ENCODE data around the gene DUSP21. TPM values are rescaled to one million over a fixed set of nuclear protein-coding genes. Genes with fewer than 3 reads are reported as not detected.

Gene DUSP21
- total and polyA plus RNA-seq, 2 of the 4 experiments (the other 2 are of a cell fraction): not detected

DNA sequence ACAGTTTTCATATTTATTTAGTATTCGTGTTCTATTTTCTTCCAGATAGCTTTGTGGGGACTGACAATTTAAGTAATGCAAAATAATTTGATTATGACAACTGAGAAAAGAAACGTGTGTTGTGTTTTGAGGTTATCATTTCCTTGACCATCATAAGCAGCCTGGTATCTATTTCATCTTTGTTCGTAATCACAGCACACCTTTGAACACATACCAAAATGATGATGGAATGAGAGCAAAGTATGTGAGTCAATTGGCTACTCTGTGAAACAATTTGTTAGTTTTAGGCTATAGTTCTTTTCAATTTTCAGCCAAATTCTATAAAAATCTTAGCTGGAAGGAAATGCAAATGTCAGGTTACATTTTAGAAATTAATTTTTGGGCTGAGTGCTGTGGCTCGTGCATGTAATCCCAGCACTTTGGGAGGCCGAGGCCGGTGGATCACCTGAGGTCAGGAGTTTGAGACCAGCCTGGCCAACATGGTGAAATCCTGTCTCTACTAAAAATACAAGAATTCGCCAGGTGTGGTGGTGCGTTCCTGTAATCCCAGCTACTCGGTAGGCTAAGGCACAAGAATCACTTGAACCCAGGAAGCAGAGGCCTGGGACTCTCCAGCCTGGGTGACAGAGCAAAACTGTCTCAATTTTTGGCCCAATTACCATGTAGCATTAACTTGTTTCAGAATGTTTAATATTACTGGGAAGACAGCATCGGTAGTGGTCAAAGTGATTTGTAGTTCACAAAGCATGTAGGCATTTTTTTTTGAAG, 1.1 kb upstream of the DUSP21 start:
- no peak overlapping the region for H3K4me2 ChIP-seq (ENCODE audit: low read depth, low read length)
- H2AFZ ChIP-seq (replicated peaks; ENCODE audit: low read length, poor library complexity): no peak overlapping the region
- H3K4ac ChIP-seq (ENCODE audit: low read depth, low read length): no peak overlapping the region
- H3K27me3 ChIP-seq (ENCODE audit: control insufficient read depth, insufficient read depth, low read length): no peaks in the 10 kb centered on the region; the same call in 1 of the 2 replicates
- H3K18ac ChIP-seq (ENCODE audit: low read depth, low read length): no peak overlapping the region
- no peak overlapping the region for H2AK5ac ChIP-seq (ENCODE audit: low read depth, low read length)
- H4K20me1 ChIP-seq (ENCODE audit: insufficient read depth, low read length): no peaks in the 10 kb centered on the region
- TF ChIP-seq POLR2A (IDR thresholded peaks at IDR 0.05; ENCODE audit: low read depth, low read length): no peak
- no peak for TF ChIP-seq RFX5 (IDR thresholded peaks at IDR 0.05; ENCODE audit: low read depth, low read length)
- TF ChIP-seq, protein P1, sequence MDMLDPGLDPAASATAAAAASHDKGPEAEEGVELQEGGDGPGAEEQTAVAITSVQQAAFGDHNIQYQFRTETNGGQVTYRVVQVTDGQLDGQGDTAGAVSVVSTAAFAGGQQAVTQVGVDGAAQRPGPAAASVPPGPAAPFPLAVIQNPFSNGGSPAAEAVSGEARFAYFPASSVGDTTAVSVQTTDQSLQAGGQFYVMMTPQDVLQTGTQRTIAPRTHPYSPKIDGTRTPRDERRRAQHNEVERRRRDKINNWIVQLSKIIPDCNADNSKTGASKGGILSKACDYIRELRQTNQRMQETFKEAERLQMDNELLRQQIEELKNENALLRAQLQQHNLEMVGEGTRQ (IDR thresholded peaks at IDR 0.05; ENCODE audit: low read depth, low read length): no peak
- no peak for TF ChIP-seq RAD21 (IDR thresholded peaks at IDR 0.05; ENCODE audit: low read length)
- TF ChIP-seq MXI1 (IDR thresholded peaks at IDR 0.05; ENCODE audit: borderline replicate concordance, low read depth, low read length): no peak
- no peak for TF ChIP-seq SMC3 (IDR thresholded peaks at IDR 0.05; ENCODE audit: low read depth, low read length)
- no peak for TF ChIP-seq CEBPB (IDR thresholded peaks at IDR 0.05; ENCODE audit: low read depth, low read length)
- TF ChIP-seq, protein P2, sequence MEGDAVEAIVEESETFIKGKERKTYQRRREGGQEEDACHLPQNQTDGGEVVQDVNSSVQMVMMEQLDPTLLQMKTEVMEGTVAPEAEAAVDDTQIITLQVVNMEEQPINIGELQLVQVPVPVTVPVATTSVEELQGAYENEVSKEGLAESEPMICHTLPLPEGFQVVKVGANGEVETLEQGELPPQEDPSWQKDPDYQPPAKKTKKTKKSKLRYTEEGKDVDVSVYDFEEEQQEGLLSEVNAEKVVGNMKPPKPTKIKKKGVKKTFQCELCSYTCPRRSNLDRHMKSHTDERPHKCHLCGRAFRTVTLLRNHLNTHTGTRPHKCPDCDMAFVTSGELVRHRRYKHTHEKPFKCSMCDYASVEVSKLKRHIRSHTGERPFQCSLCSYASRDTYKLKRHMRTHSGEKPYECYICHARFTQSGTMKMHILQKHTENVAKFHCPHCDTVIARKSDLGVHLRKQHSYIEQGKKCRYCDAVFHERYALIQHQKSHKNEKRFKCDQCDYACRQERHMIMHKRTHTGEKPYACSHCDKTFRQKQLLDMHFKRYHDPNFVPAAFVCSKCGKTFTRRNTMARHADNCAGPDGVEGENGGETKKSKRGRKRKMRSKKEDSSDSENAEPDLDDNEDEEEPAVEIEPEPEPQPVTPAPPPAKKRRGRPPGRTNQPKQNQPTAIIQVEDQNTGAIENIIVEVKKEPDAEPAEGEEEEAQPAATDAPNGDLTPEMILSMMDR (conservative IDR thresholded peaks at IDR 0.05; ENCODE audit: low read depth, low read length): no peak
- TF ChIP-seq NFE2L2 (IDR thresholded peaks at IDR 0.05; ENCODE audit: low read depth, low read length): no peak
- TF ChIP-seq BHLHE40 (IDR thresholded peaks at IDR 0.05; ENCODE audit: low read depth, low read length): no peak
- TF ChIP-seq, protein P3, sequence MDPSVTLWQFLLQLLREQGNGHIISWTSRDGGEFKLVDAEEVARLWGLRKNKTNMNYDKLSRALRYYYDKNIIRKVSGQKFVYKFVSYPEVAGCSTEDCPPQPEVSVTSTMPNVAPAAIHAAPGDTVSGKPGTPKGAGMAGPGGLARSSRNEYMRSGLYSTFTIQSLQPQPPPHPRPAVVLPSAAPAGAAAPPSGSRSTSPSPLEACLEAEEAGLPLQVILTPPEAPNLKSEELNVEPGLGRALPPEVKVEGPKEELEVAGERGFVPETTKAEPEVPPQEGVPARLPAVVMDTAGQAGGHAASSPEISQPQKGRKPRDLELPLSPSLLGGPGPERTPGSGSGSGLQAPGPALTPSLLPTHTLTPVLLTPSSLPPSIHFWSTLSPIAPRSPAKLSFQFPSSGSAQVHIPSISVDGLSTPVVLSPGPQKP (IDR thresholded peaks at IDR 0.05; ENCODE audit: borderline replicate concordance, low read depth, low read length): no peak
- no peak for TF ChIP-seq RCOR1 (IDR thresholded peaks at IDR 0.05; ENCODE audit: insufficient replicate concordance, low read length)
- TF ChIP-seq MAFK (IDR thresholded peaks at IDR 0.05; ENCODE audit: low read depth, low read length): no peak
- TF ChIP-seq CHD1 (IDR thresholded peaks at IDR 0.05; ENCODE audit: low read depth, low read length): no peak
- TF ChIP-seq FOS (IDR thresholded peaks at IDR 0.05; ENCODE audit: low read depth, low read length): no peak
- TF ChIP-seq MAZ (IDR thresholded peaks at IDR 0.05; ENCODE audit: borderline replicate concordance, low read depth, low read length): no peak
- ChIA-PET POLR2A (ENCODE audit: unreplicated experiment) (no interaction called here), CTCF (no interaction called here)
- no peak overlapping the region for H2BK5ac ChIP-seq (ENCODE audit: low read depth, low read length, poor library complexity, severe bottlenecking)
- in situ Hi-C loops (cut with MboI; ENCODE audit: low sequenced_read_pairs) (no loop called here), dilution Hi-C loops (cut with HindIII; ENCODE audit: low sequenced_read_pairs, unreplicated experiment) (no loop called here), intact Hi-C loops (cut with micrococcal nuclease) (no loop called here)
- H3K4me3 ChIP-seq (ENCODE audit: insufficient read depth, low read depth, low read length): no peak overlapping the region
- H2BK15ac ChIP-seq (ENCODE audit: low read depth, low read length): no peak overlapping the region
- no peaks in the 10 kb centered on the region for H3K9me1 ChIP-seq (ENCODE audit: insufficient read depth, low read length)
- no peaks in the 10 kb centered on the region for H3K4me1 ChIP-seq (ENCODE audit: control insufficient read depth, insufficient read depth, low read length)
- H3K56ac ChIP-seq (ENCODE audit: extremely low read depth, insufficient read depth, low read length): no peak overlapping the region
- H3K79me1 ChIP-seq (ENCODE audit: low read depth in 1 of 2, low read length in 2 of 2): no peaks in the 10 kb centered on the region
- WGBS, 2 experiments (ENCODE audit: extremely low coverage in 2 of 2, insufficient read length in 1 of 2): 88% methylated on average over 3 of the region's 10 CpGs; no CpG with 5 or more reads in 1 of the 2 experiments
- no peak overlapping the region for H3K14ac ChIP-seq (replicated peaks; ENCODE audit: low read depth, low read length)
- H3K9ac ChIP-seq (ENCODE audit: low read depth, low read length): no peak overlapping the region
- no TSS peak for BruUV-seq (replicated peaks)
- H4K5ac ChIP-seq (ENCODE audit: low read depth, low read length): no peak overlapping the region
- DNase-seq: no peak
- H3K23ac ChIP-seq (ENCODE audit: low read depth, low read length): no peak overlapping the region
- no peak overlapping the region for H2BK120ac ChIP-seq (ENCODE audit: low read depth, low read length)
- no peak overlapping the region for H2BK20ac ChIP-seq (ENCODE audit: low read depth, low read length)
- H4K91ac ChIP-seq (ENCODE audit: insufficient read depth, low read depth, low read length): no peak overlapping the region
- H2AK9ac ChIP-seq (replicated peaks; ENCODE audit: low read depth, low read length, poor library complexity): no peak overlapping the region
- no peaks in the 10 kb centered on the region for H3K9me3 ChIP-seq (ENCODE audit: control insufficient read depth, insufficient read depth, low read length)
- H3K36me3 ChIP-seq (ENCODE audit: control insufficient read depth, insufficient read depth, low read length): no peaks in the 10 kb centered on the region
- no peak for ATAC-seq (ENCODE audit: low read depth)
- H3K27ac ChIP-seq (ENCODE audit: insufficient read depth, low read length): no peak overlapping the region
- H4K8ac ChIP-seq (ENCODE audit: low read depth in 2 of 2, low read length in 2 of 2): no peak overlapping the region
